ENCODE data around the gene TMC4.

TMC4 gene

DNA sequence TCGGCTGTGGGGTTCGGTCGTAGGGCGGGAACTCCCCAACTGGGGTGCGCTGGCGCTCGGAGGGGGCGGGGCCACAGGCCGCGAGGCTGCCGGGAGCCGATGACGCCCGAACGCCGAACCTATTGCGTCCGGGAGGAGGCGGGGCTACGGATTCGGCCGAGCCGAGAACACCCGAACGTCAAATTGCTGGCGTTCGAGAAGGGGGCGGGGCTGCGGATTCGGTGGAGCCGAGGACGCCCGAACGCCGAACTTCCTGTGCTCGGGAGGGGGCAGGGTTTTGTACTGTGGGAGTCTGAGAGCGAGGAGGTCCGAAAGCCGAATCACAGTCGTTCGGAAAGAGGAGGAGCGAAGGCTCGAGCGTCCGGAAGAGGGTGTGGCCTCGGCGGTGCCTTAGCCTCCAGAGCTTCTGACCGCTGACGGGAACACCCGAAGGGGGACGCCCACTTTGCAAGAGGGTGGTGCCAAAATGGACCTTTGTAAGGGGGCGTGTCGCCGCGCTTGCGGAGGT is 17.6 kb upstream of the TMC4 start:
- peak overlapping the region; percentile 76 for H3K4me3 ChIP-seq (replicated peaks; ENCODE audit: low read depth, low read length)
- DNase-seq (ENCODE audit: extremely low read depth, low read depth): peak; percentile 99
- TF ChIP-seq, protein P1, sequence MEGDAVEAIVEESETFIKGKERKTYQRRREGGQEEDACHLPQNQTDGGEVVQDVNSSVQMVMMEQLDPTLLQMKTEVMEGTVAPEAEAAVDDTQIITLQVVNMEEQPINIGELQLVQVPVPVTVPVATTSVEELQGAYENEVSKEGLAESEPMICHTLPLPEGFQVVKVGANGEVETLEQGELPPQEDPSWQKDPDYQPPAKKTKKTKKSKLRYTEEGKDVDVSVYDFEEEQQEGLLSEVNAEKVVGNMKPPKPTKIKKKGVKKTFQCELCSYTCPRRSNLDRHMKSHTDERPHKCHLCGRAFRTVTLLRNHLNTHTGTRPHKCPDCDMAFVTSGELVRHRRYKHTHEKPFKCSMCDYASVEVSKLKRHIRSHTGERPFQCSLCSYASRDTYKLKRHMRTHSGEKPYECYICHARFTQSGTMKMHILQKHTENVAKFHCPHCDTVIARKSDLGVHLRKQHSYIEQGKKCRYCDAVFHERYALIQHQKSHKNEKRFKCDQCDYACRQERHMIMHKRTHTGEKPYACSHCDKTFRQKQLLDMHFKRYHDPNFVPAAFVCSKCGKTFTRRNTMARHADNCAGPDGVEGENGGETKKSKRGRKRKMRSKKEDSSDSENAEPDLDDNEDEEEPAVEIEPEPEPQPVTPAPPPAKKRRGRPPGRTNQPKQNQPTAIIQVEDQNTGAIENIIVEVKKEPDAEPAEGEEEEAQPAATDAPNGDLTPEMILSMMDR (IDR thresholded peaks at IDR 0.05; ENCODE audit: low read depth, low read length, missing control alignments): no peak

DNA sequence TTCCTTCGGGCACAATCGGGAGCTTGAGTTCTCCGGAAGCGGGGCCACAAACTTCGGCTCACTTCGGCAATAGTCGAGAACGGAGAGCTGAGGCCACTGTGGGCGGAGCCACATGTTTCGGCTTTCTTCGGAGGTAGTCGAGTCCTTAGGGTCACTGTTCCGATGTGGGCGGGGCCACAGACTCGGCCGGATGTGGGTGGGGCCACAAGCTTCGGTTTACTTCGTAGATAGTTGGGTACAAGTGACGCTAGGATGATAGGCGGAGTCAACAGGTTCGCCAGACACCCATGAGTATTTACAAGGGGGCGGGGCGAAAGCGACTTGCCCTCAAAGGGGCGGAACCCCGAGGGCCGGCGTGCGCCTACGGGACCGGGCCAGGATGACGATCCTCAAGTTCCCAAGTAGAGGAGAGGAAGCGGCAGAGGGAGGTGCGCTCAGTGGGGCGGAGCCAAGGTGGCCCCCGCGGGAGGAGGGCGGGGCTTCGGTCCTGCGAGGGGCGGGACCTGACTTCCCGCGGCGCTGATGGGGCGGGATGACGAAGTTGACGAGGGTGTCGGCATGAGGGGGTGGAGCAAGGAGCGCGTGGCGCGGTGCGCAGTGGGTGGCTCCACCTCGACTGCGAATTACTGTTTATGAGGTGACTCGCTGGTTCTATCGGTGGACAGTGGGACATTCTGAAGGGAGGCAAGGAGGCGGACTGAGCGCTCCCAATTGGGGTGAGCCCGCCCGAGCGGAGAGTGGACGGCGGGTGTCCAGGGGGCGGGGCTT is 17.0 kb upstream of the TMC4 start:
- TF ChIP-seq, protein P1 (IDR thresholded peaks at IDR 0.05; ENCODE audit: low read depth, low read length, missing control alignments): no peak
- H3K4me3 ChIP-seq (replicated peaks; ENCODE audit: low read depth, low read length): peak overlapping the region; percentile 76
- DNase-seq (ENCODE audit: extremely low read depth, low read depth): peak; percentile 100

DNA sequence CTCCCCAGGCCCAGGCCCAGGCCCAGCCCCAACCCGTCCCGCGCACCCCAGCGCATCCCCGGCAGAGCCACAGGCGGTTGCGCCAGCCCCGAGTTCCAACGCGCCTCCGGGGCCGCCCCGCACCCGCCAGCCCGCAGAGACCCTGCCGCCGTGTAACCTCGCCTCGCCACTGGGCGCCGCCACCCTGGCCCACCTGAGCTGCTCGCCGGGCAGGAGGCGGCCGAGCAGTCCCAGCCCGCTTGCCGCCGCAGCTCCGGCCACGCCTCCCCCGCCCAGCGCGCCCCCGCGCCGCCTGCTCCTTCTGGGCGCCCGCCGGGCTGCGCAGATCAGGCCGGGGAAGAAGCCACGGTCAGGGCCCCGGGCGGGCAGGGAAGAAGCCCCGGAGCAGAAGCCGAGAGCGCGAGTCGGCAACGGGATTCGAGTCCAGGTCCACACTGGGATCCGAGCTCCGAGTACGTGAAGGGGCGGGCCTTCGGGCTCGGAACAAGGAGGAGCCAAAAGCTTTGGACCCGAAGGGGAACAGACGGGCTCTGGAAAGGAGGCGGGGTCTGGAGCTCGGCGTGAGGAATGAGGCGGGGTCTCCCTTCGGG is 16.3 kb upstream of the TMC4 start, which contains the start of gene MBOAT7:
Gene MBOAT7 (minus strand): TSS at position 436 of the 590 bp plus-strand sequence. CDS start 1,072 bp downstream, outside the sequence.
- DNase-seq (ENCODE audit: extremely low read depth, low read depth): no peak
- H3K4me3 ChIP-seq (replicated peaks; ENCODE audit: low read depth, low read length): peak within 1 kb of the TSS; percentile 76
- TF ChIP-seq, protein P1 (IDR thresholded peaks at IDR 0.05; ENCODE audit: low read depth, low read length, missing control alignments): no peak

GRCh38 chr19:54188215-54188871 is 15.4 kb upstream of the TMC4 start:
- H3K4me3 ChIP-seq (replicated peaks; ENCODE audit: low read depth, low read length): peak overlapping the region; percentile 76
- DNase-seq (ENCODE audit: extremely low read depth, low read depth): no peak
- TF ChIP-seq, protein P1 (IDR thresholded peaks at IDR 0.05; ENCODE audit: low read depth, low read length, missing control alignments): no peak

DNA sequence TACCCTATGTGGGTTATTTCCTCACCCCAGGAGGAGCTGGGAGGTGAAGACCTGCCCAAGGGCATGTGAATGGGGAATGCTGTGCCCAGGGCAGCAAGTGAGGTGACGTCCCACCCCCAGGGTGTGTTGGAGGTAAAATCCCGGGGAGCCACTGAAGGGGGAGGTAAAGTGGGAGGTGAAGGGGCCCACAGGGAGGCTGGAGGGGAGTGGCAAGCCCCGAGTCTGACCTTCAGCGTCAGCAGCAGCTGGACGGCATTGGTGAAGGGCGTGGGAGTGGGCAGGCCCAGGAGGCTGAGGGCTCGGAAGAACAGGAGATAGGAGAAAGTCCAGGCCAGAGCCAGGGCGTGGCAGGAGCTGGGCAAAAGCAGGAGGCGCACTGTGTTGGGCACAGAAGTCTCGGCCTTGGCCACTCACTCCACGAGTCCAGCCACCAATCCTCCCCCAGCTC is 14.0 kb upstream of the TMC4 start:
- TF ChIP-seq, protein P1 (IDR thresholded peaks at IDR 0.05; ENCODE audit: low read depth, low read length, missing control alignments): no peak
- no peak overlapping the region for H3K4me3 ChIP-seq (replicated peaks; ENCODE audit: low read depth, low read length)

GRCh38 chr19:54186351-54186750 is 13.4 kb upstream of the TMC4 start:
- TF ChIP-seq, protein P1 (IDR thresholded peaks at IDR 0.05; ENCODE audit: low read depth, low read length, missing control alignments): no peak
- DNase-seq (ENCODE audit: extremely low read depth, low read depth): no peak
- H3K4me3 ChIP-seq (replicated peaks; ENCODE audit: low read depth, low read length): no peak overlapping the region

More for the DNA sequence above, 14.0 kb upstream of the TMC4 start:
- DNase-seq (ENCODE audit: extremely low read depth, low read depth): no peak

Measured in HFF-Myc (cell line).